GM19324 (cell line): Measurements from ENCODE around the gene SMCHD1.
"Not testable (repeated sequence)": the region's sequence is repeated elsewhere in the genome, so short reads cannot be mapped to it uniquely, and the experiment has no call there.

Experiments used
- ATAC-seq: cut with Tn5 transposase; IDR thresholded peaks from one replicate; pipeline ENCODE4 v1.9.1; 2021; ENCODE audit warnings: mild to moderate bottlenecking, moderate library complexity; ENCODE audit not compliant: unreplicated experiment, low FRiP score

SMCHD1 gene

GRCh38 chr18:2848247-2849246, 193.0 kb downstream of the SMCHD1 start:
- ATAC-seq = no peak

GRCh38 chr18:2850816-2851215, 195.3 kb downstream of the SMCHD1 start:
- ATAC-seq = no peak

- ATAC-seq = no peak
These were observed 196.2 kb downstream of the SMCHD1 start for GRCh38 chr18:2851771-2852170.

GRCh38 chr18:2852460-2852859, 196.9 kb downstream of the SMCHD1 start:
- ATAC-seq = not testable (repeated sequence)

GRCh38 chr18:2853173-2853925, 197.8 kb downstream of the SMCHD1 start:
- no peak for ATAC-seq

GRCh38 chr18:2853926-2854664, 198.6 kb downstream of the SMCHD1 start:
- ATAC-seq = no peak
